GM11168 (cell line): ENCODE data around the gene CREB3L1.
"Not testable (repeated sequence)": the region's sequence is repeated elsewhere in the genome, so short reads cannot be mapped to it uniquely, and the experiment has no call there.

Experiments
- in situ Hi-C: fragments of 300-500 bp; cut with MboI; formaldehyde crosslinking; loops from one replicate; pipeline ENCODE4 v1.12.0; 2022; ENCODE audit warnings: low sequenced_read_pairs; ENCODE audit not compliant: unreplicated experiment

Gene CREB3L1

DNA sequence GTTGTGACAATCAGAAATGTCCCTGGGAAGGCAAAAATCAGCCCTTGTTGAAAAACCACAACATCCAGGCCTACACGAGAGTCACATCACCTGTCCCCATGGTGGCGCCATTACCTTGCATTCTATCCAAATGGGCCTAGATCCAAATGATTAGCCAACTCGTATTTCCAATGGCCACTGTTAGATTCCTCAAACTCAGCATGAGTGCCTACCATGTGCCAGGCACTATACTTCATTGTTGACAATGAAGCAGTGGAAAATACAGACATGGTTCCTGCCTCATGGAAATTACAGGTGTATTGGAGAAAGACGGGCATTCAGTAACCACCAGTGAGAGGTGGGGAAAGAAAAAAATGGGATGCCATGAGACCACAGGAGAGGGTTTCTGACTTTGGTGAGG is 29.8 kb upstream of the CREB3L1 start:
- in situ Hi-C loops, result loop anchor here (5.0 kb wide), 1 partner anchor 65 kb away; no protein-coding TSS in a partner anchor

DNA sequence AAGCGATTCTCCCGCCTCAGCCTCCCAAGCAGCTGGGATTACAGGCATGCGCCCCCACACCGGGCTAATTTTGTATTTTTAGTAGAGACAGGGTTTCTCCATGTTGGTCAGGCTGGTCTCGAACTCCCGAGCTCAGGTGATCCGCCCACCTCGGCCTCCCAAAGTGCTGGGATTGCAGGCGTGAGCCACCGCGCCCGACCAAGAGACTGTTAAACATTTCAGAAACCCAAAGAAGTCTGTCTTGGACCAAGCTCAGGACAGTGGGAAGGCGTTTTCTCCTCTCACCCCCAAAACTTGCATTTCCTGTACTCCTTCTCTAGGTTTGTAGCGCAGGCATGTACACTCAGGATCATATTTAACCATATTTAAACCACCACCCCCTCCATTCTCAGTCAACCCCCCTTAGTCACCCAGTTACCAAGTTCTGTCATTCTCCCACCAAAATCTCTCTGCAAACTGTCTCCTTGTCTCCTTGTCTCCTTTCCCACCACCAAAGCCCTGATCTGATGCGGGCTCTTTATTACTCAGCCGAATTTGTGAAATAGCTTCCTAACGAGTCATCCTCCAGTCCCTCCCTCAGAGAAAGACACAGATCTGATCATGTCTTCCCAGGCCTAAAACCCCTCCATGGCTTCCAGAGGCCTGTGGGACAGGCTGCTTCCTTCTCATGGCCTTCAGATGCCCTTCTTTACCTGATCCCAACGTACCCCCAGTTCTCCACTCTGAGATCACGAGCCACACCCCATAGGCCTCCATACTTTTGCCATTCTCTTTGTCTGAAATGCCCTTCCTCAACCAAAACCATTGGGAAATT is 29.0 kb upstream of the CREB3L1 start:
- in situ Hi-C loops, result loop anchor here (5.0 kb wide), 1 partner anchor 64 kb away; no protein-coding TSS in a partner anchor

DNA sequence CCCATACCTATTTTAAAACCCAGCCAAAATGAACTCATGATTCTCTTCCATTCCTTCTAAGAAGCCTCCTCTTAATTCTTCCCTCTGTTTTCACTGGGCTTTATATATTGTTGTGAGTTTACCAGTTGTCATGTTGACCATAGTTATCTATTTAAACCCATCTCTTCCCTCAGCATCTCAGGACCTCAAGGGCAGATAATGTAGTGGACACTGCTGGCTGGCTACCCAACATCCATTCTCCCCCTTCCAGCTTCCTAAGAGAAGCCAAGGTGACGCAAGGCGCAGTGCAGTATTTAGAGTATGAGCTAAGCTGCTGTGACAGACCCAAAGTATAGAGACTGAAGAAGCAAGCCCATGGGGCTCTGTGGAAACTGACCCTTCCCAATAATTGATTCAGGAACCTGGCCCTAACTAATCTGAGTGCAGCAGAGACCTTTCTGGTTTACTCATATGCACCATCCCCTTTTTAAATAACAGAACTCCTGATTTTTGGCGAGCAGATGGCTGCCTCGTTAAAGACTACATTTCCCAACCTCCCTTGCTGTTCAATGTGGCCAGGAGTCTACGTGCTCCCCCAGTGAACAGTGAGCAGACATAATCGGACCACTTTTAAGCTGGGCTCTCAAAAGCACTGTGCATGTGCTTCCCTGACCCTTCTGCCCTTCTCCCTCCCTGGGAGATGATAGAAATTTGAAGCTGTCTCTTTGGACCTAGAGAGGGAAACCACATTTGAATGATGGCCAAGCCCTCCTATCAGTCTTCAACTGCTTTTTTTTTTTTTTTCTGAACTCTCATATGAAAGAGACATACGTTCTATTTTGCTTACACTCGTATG is 28.1 kb upstream of the CREB3L1 start:
- in situ Hi-C loops, result loop anchor here (5.0 kb wide), 1 partner anchor 63 kb away; no protein-coding TSS in a partner anchor

DNA sequence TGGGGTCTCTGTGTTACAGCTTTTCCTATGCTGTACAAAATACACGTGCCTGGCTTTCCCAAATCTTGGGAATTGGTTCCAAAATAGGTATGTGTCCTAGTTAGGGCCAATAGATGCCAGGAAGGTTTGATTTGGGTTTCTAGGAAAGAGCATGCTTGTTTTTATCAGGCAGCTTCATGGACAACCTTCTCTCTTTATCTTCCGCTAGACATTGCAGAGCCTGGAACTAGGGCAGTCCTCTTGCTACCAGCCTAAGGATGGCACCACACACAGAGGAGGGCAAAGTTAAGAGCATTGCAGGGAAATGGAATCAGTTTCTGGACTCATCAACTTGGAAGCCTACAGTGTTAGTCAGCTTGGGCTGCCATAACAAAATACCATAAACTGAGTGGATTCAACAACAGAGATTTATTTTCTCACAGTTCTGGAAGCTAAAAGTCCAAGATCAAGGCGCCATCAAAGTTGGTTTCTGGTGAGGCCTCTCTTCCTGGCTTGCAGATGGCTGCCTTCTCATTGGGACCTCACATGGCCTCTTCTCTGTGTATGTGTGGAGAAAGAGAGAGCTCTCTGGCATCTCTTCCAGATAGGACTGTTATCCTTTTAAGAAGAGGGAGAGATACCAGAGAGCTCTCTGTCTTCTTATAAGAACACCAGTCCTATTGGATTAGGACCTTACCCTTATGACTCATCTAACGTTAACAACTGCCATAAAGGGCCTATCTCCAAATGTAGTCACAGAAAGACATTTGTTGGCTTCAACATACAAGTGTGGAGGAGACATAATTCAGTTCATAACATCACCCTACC is 27.3 kb upstream of the CREB3L1 start:
- in situ Hi-C loops, result loop anchor here (5.0 kb wide), 1 partner anchor 62 kb away; no protein-coding TSS in a partner anchor

GRCh38 chr11:46250745-46251052 is 26.8 kb upstream of the CREB3L1 start:
- in situ Hi-C loops, result no loop called here

DNA sequence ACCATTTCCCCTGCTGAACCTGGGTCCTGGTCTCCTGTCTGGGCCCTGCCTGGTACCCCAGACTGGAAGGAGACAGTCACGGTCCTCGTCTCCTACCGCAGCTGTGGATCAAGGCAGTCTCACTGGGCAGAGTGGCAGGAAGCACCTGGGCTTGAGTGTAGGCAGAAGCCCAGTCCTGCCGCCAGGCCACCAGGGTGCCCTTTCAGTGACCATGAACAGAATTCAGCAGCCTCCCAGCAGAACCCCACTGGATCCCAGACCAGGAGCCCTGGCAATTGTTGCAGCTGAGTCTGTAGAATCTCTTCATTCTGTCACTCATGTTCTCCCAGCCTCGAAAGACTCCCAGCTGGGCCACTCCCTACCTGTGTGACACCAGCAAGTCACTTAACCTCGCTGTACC is 25.5 kb upstream of the CREB3L1 start:
- in situ Hi-C loops, result no loop called here

GRCh38 chr11:46252373-46252914 is 25.0 kb upstream of the CREB3L1 start:
- in situ Hi-C loops, result no loop called here

DNA sequence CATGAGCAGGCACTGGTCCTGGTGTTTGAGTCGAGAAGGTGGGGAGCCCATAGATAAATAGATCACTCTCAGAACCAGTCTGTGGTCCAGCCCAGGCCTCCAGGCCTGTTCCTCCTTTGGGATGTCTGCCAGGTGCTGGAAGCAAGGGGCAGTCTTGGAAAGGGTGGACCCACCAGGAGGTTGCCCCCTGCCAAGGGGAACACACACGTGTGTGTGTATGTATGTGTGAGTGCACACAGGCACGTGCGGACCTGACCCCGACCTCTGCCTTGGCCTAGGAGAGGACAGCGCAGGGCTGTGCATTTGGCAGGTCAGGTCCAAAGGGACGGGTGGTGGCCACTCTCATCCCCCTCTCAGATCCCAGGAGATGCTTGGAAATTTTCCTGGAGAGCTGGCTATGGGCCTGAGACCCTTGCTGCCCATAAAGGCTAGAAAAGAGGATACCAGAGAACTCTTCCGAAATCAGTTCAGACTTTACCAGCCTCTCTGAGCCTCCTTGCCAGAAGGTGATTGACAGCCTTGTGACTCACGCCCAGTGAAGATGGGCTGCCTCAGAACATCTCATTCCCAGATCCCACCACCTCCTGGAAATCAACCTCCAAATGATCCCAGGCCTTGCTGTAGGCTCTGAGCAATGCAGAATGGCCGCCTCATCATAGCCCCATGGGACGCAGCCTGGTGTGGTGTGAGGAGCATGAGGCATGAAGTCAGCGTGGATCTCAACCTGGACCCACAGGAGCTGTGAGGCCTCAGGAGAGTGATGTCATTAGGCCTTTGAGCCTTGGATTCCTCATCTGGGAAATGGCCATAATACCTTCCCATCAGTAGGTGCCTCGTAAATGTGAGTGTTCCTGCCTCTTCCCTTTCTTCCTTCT is 24.0 kb upstream of the CREB3L1 start:
- in situ Hi-C loops, result no loop called here

DNA sequence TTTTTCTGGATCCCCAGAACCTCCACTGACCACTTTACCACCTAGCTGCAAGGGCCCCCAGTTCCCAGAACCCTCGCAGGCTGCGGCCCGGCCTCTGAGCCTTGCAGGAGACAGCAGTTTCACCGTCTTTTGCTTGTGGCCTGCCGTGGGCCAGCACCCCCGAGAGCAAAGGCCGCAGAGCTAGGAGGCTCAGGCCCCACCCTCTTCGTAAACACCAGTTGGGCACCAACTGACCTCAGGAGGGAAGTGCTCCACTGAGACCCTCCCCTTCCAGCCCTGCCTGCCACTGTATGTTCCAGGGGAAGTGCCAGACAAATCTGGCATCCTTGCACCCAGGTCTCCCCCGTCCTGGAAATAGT is 23.4 kb upstream of the CREB3L1 start:
- in situ Hi-C loops, result no loop called here

DNA sequence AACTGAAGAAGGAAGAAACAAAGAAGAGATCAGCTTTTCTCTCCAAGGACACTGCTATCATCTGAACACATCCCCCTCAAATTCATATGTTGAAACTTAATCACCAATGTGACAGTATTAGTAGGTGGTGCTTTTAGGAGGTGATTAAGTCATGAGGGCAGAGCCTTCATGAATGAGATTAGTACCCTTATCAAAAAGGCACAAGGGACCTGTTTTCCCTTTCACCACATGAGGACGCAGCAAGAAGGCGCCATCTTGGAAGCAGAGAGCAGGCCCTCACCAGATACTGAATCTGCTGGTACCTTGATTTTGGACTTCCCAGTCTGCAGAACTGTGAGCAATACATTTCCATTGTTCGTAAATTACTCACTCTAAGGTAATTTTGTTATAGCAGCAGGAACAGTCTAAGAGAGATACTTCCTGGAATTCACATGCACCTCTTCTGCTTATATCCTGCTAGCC is 20.9 kb upstream of the CREB3L1 start:
- in situ Hi-C loops, result no loop called here

DNA sequence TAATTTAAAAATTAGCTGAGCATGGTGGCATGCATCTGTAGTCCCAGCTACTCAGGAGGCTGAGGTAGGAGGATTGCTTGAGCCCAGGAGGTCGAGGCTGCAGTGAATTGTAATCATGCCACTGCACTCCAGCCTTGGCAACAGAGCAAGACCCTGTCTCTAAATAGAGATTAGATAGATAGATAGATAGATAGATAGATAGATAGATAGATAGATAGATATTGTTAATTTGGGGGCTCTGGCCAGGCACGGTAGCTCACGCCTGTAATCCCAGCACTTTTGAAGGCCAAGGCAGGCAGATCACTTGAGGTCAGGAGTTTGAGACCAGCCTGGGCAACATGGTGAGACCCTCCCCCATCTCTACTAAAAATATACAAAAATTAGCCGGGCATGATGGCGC is 18.1 kb upstream of the CREB3L1 start:
- in situ Hi-C loops, result not testable (repeated sequence)

- in situ Hi-C loops, result no loop called here
These were observed 17.4 kb upstream of the CREB3L1 start for GRCh38 chr11:46259971-46260560.

GRCh38 chr11:46263120-46263519 is 14.3 kb upstream of the CREB3L1 start:
- in situ Hi-C loops, result no loop called here

DNA sequence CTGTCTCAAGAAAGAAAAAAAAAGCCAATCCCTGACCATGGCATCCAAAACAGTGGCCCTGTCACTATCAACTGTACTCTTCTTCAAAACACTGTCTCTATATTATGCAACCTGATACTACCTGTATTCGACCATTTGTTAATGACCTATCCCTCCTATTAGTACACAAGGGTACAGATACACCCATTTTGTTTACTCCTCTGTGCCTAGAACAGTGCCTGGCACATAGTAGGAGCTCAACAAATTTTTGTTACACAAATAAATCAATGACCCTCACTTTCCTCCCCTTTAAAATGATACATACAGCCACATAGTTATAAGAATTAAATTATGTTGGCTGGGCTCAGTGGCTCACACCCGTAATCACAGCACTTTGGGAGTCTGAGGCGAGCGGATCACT is 13.4 kb upstream of the CREB3L1 start:
- in situ Hi-C loops, result no loop called here

- in situ Hi-C loops, result no loop called here
These were observed 12.5 kb upstream of the CREB3L1 start for GRCh38 chr11:46264976-46265375.

DNA sequence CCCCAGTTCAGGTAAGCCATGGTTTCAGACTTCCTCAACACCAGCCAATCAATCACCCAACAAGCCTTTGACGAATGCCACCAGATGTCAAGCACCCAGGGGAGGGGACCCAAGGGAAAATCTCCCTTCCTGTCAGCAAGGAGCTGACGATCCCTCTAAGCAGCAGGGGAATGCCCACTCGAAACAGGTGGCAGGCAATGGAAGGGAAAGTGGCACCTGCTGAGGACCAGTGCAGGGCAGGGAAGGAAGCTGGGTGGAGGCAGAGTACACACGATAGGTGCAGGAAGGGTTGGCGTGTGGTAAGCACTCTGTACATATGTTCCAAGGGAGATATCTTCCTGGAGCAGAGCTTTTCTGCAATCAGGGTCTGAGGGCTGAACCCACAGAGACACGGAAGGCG is 11.7 kb upstream of the CREB3L1 start:
- in situ Hi-C loops, result no loop called here

DNA sequence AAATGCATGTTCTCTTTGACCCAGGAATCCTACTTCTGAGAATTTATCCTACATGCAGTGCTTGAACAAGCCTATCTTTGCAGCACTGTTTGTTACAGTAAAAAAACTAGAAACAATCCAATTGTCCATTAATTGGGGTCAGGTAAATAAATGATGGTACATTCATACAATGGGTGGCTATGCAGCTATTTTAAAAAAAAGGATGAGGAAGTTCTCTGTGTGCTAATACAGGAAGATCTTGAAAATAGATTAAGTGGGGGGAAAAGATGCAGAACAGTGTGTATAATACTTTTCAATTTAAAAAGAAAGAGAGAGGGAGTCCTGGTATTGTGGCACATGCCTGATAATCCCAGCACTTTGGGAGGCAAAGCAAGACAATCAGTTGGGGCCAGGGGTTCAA is 9.5 kb upstream of the CREB3L1 start:
- in situ Hi-C loops, result no loop called here

- in situ Hi-C loops, result no loop called here
These were observed 6.8 kb upstream of the CREB3L1 start for GRCh38 chr11:46270684-46271083.

GRCh38 chr11:46271407-46271806 is 6.1 kb upstream of the CREB3L1 start:
- in situ Hi-C loops, result no loop called here
